Measurements from ENCODE around the gene OARD1.
A peak's percentile ranks its signal among the peaks of the same experiment; 100 is the strongest.

Gene OARD1

GRCh38 chr6:41088451-41088850 is 16.3 kb upstream of the OARD1 start:
- H3K4ac ChIP-seq (ENCODE audit: low read depth in 1 of 2, low read length in 2 of 2), result no peak overlapping the region
- H3K4me3 ChIP-seq (ENCODE audit: insufficient read depth in 1 of 2, low read depth in 1 of 2, low read length in 2 of 2), result no peak overlapping the region
- H3K79me1 ChIP-seq (replicated peaks; ENCODE audit: low read length, poor library complexity, severe bottlenecking), result peaks cover 9% of the 10 kb centered on the region
- no peak overlapping the region for H3K18ac ChIP-seq (ENCODE audit: low read depth in 1 of 2, low read length in 2 of 2)
- H2BK5ac ChIP-seq (ENCODE audit: low read depth, low read length, poor library complexity, severe bottlenecking), result no peak overlapping the region
- H3K36me3 ChIP-seq (ENCODE audit: control insufficient read depth in 1 of 2, insufficient read depth in 2 of 2, low read depth in 1 of 2, low read length in 2 of 2), result peaks cover 19 to 87% of the 10 kb centered on the region in 2 experiments
- no peak overlapping the region for H2BK120ac ChIP-seq (ENCODE audit: low read depth, low read length)
- peak overlapping the region; percentile 47 for H3K4me2 ChIP-seq (ENCODE audit: low read length, poor library complexity, severe bottlenecking)
- DNase-seq, result no peak
- 100% methylated on average over 3 of the region's 4 CpGs for WGBS
- H3K4me1 ChIP-seq (ENCODE audit: control insufficient read depth, insufficient read depth, low read depth, low read length), result peaks cover 3% of the 10 kb centered on the region
- H4K91ac ChIP-seq (ENCODE audit: low read length), result no peak overlapping the region
- H3K23ac ChIP-seq (ENCODE audit: low read length in 2 of 2), result no peak overlapping the region
- no peak overlapping the region for H2AFZ ChIP-seq (ENCODE audit: low read depth, low read length)
- no peak overlapping the region for H4K8ac ChIP-seq (ENCODE audit: low read length)
- no peaks in the 10 kb centered on the region for H3K27me3 ChIP-seq (ENCODE audit: control insufficient read depth in 1 of 2, insufficient read depth in 1 of 2, low read length in 2 of 2)
- peak overlapping the region; percentile 71 for H3K27ac ChIP-seq (ENCODE audit: low read length, poor library complexity, severe bottlenecking)
- H2BK15ac ChIP-seq (ENCODE audit: low read depth, poor library complexity, severe bottlenecking), result no peak overlapping the region
- no peak overlapping the region for H2BK12ac ChIP-seq (ENCODE audit: low read length in 2 of 2)
- H2AK5ac ChIP-seq (ENCODE audit: low read length, severe bottlenecking), result no peak overlapping the region
- H3K9me3 ChIP-seq (ENCODE audit: control insufficient read depth, low read length), result no peaks in the 10 kb centered on the region
- no peak overlapping the region for H3K14ac ChIP-seq (ENCODE audit: low read length in 2 of 2)
- no peak overlapping the region for H3K9ac ChIP-seq (ENCODE audit: low read length)

DNA sequence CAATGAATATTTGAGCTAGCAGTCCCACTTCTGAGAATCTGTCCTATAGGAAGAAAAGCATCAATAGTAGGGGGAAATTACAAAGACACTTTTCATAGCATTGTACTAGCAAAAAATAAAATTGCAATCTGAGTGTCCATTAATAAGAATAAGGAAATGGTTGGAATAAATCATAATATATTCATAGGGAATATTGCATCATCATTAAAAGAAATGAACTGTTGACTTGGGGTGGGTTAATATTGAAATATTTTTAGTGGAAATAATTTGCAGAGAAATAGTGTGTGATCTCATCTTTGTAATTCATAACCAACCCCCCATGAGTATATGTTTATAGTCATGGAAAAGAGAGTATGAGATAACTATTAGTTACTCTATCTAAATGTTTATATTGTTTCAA is 13.0 kb upstream of the OARD1 start:
- no peak overlapping the region for H3K4me2 ChIP-seq (ENCODE audit: low read length, poor library complexity, severe bottlenecking)
- H3K27ac ChIP-seq (ENCODE audit: low read length, poor library complexity, severe bottlenecking), result no peak overlapping the region
- H4K8ac ChIP-seq (ENCODE audit: low read length), result no peak overlapping the region
- no peak overlapping the region for H3K4me3 ChIP-seq (ENCODE audit: insufficient read depth in 1 of 2, low read depth in 1 of 2, low read length in 2 of 2)
- H3K27me3 ChIP-seq (ENCODE audit: control insufficient read depth in 1 of 2, insufficient read depth in 1 of 2, low read length in 2 of 2), result no peaks in the 10 kb centered on the region
- H2BK12ac ChIP-seq (ENCODE audit: low read length in 2 of 2), result no peak overlapping the region
- no peak overlapping the region for H3K18ac ChIP-seq (ENCODE audit: low read depth in 1 of 2, low read length in 2 of 2)
- H2AFZ ChIP-seq (ENCODE audit: low read depth, low read length), result no peak overlapping the region
- peaks cover 3% of the 10 kb centered on the region for H3K4me1 ChIP-seq (ENCODE audit: control insufficient read depth, insufficient read depth, low read depth, low read length)
- peaks cover 18 to 85% of the 10 kb centered on the region in 2 experiments for H3K36me3 ChIP-seq (ENCODE audit: control insufficient read depth in 1 of 2, insufficient read depth in 2 of 2, low read depth in 1 of 2, low read length in 2 of 2)
- no peak overlapping the region for H3K4ac ChIP-seq (ENCODE audit: low read depth in 1 of 2, low read length in 2 of 2)
- H3K9me3 ChIP-seq (ENCODE audit: control insufficient read depth, low read length), result no peaks in the 10 kb centered on the region
- H2AK5ac ChIP-seq (ENCODE audit: low read length, severe bottlenecking), result no peak overlapping the region
- no peak overlapping the region for H3K9ac ChIP-seq (ENCODE audit: low read length)
- H4K91ac ChIP-seq (ENCODE audit: low read length), result no peak overlapping the region
- H3K14ac ChIP-seq (ENCODE audit: low read length in 2 of 2), result no peak overlapping the region
- DNase-seq, result no peak
- peaks cover 17% of the 10 kb centered on the region for H3K79me1 ChIP-seq (replicated peaks; ENCODE audit: low read length, poor library complexity, severe bottlenecking)
- H2BK15ac ChIP-seq (ENCODE audit: low read depth, poor library complexity, severe bottlenecking), result no peak overlapping the region
- no peak overlapping the region for H2BK120ac ChIP-seq (ENCODE audit: low read depth, low read length)
- no peak overlapping the region for H2BK5ac ChIP-seq (ENCODE audit: low read depth, low read length, poor library complexity, severe bottlenecking)
- no peak overlapping the region for H3K23ac ChIP-seq (ENCODE audit: low read length in 2 of 2)

DNA sequence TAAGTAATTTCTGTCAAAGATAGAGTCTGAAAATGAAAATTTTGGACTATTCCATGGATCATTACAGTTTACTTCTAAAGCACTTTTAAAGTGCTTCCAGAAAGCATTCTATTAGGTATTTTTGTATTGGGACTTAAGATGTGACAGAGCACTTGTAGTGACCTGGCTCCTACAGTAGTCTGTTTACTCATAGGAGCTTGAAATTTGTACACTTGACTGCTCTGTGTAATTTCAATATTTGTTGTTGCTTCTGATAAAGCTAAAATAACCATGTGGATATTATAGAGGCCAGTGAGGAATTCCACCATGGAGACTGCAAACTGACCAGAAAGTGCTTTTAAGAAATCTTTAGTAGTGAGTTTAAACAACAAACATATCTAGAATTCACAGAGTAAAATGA is 10.9 kb upstream of the OARD1 start:
- no peak for DNase-seq
- peaks cover 15 to 90% of the 10 kb centered on the region in 2 experiments for H3K36me3 ChIP-seq (ENCODE audit: control insufficient read depth in 1 of 2, insufficient read depth in 2 of 2, low read depth in 1 of 2, low read length in 2 of 2)
- H3K18ac ChIP-seq (ENCODE audit: low read depth in 1 of 2, low read length in 2 of 2), result no peak overlapping the region

DNA sequence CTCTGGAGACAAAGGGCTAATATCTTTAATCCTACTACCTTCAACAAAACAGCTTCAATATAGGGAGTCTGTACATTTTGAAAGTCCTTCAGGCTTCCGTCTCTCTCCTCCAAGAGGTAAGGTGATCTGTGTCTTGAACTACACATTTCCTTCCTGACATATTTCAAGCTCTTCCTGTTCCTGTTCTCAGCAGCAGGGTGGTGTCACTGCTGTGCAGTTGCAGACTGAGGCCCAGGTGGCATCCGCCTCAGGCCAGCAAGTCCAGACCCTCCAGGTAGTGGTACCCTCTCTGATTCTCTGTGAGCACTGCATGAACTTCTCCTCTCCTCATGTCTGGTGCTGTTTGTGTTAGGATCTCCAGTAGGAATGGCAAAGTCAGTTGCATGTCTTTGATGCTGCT is 8.5 kb upstream of the OARD1 start:
- WGBS, result 96% methylated on average over 2 of the region's 2 CpGs

More for the DNA sequence above, 10.9 kb upstream of the OARD1 start:
- Histone ChIP-seq H3K14ac (ENCODE audit: low read length in 2 of 2) (no peak overlapping the region), H3K4me1 (ENCODE audit: control insufficient read depth, insufficient read depth, low read depth, low read length) (no peaks in the 10 kb centered on the region), H3K27me3 (ENCODE audit: control insufficient read depth in 1 of 2, insufficient read depth in 1 of 2, low read length in 2 of 2) (no peaks in the 10 kb centered on the region), H3K4me3 (ENCODE audit: insufficient read depth in 1 of 2, low read depth in 1 of 2, low read length in 2 of 2) (no peak overlapping the region), H2BK12ac (ENCODE audit: low read length in 2 of 2) (no peak overlapping the region), H3K79me1 (replicated peaks; ENCODE audit: low read length, poor library complexity, severe bottlenecking) (peaks cover 17% of the 10 kb centered on the region), H3K4ac (ENCODE audit: low read depth in 1 of 2, low read length in 2 of 2) (no peak overlapping the region), H3K4me2 (ENCODE audit: low read length, poor library complexity, severe bottlenecking) (no peak overlapping the region), H3K9ac (ENCODE audit: low read length) (no peak overlapping the region), H2BK15ac (ENCODE audit: low read depth, poor library complexity, severe bottlenecking) (no peak overlapping the region), H2BK120ac (ENCODE audit: low read depth, low read length) (no peak overlapping the region), H3K9me3 (ENCODE audit: control insufficient read depth, low read length) (no peaks in the 10 kb centered on the region), H2AK5ac (ENCODE audit: low read length, severe bottlenecking) (no peak overlapping the region), H2AFZ (ENCODE audit: low read depth, low read length) (no peak overlapping the region), H3K27ac (ENCODE audit: low read length, poor library complexity, severe bottlenecking) (no peak overlapping the region), H4K8ac (ENCODE audit: low read length) (no peak overlapping the region), H4K91ac (ENCODE audit: low read length) (no peak overlapping the region), H3K23ac (ENCODE audit: low read length in 2 of 2) (no peak overlapping the region), H2BK5ac (ENCODE audit: low read depth, low read length, poor library complexity, severe bottlenecking) (no peak overlapping the region)

More for the DNA sequence above, 8.5 kb upstream of the OARD1 start:
- no peak overlapping the region for H2BK15ac ChIP-seq (ENCODE audit: low read depth, poor library complexity, severe bottlenecking)
- H2BK120ac ChIP-seq (ENCODE audit: low read depth, low read length), result no peak overlapping the region
- no peak overlapping the region for H2BK12ac ChIP-seq (ENCODE audit: low read length in 2 of 2)
- no peaks in the 10 kb centered on the region for H3K27me3 ChIP-seq (ENCODE audit: control insufficient read depth in 1 of 2, insufficient read depth in 1 of 2, low read length in 2 of 2)
- H2BK5ac ChIP-seq (ENCODE audit: low read depth, low read length, poor library complexity, severe bottlenecking), result no peak overlapping the region
- H3K4me2 ChIP-seq (ENCODE audit: low read length, poor library complexity, severe bottlenecking), result no peak overlapping the region
- no peak overlapping the region for H4K91ac ChIP-seq (ENCODE audit: low read length)
- no peak overlapping the region for H3K23ac ChIP-seq (ENCODE audit: low read length in 2 of 2)
- no peak overlapping the region for H3K4ac ChIP-seq (ENCODE audit: low read depth in 1 of 2, low read length in 2 of 2)
- H3K4me1 ChIP-seq (ENCODE audit: control insufficient read depth, insufficient read depth, low read depth, low read length), result no peaks in the 10 kb centered on the region
- H2AFZ ChIP-seq (ENCODE audit: low read depth, low read length), result no peak overlapping the region
- no peak overlapping the region for H3K4me3 ChIP-seq (ENCODE audit: insufficient read depth in 1 of 2, low read depth in 1 of 2, low read length in 2 of 2)
- H3K9me3 ChIP-seq (ENCODE audit: control insufficient read depth, low read length), result no peaks in the 10 kb centered on the region
- H4K8ac ChIP-seq (ENCODE audit: low read length), result no peak overlapping the region
- H3K14ac ChIP-seq (ENCODE audit: low read length in 2 of 2), result no peak overlapping the region
- DNase-seq, result no peak
- H3K18ac ChIP-seq (ENCODE audit: low read depth in 1 of 2, low read length in 2 of 2), result no peak overlapping the region
- no peak overlapping the region for H3K27ac ChIP-seq (ENCODE audit: low read length, poor library complexity, severe bottlenecking)
- peaks cover 15 to 68% of the 10 kb centered on the region in 2 experiments for H3K36me3 ChIP-seq (ENCODE audit: control insufficient read depth in 1 of 2, insufficient read depth in 2 of 2, low read depth in 1 of 2, low read length in 2 of 2)
- no peak overlapping the region for H3K9ac ChIP-seq (ENCODE audit: low read length)
- no peak overlapping the region for H2AK5ac ChIP-seq (ENCODE audit: low read length, severe bottlenecking)
- peaks cover 16% of the 10 kb centered on the region for H3K79me1 ChIP-seq (replicated peaks; ENCODE audit: low read length, poor library complexity, severe bottlenecking)
